Activated naive CD4-positive, alpha-beta T cell treated with anti-CD3 and anti-CD28 coated beads, Interleukin-2, amount 50 U/mL, for 16 hours (primary cell): ENCODE data around the gene AKR1E2.

ENCODE experiments used
- DNase-seq: peaks from one replicate; pipeline ENCODE4 v3.0.0-alpha.2; 2020

Gene AKR1E2

DNA sequence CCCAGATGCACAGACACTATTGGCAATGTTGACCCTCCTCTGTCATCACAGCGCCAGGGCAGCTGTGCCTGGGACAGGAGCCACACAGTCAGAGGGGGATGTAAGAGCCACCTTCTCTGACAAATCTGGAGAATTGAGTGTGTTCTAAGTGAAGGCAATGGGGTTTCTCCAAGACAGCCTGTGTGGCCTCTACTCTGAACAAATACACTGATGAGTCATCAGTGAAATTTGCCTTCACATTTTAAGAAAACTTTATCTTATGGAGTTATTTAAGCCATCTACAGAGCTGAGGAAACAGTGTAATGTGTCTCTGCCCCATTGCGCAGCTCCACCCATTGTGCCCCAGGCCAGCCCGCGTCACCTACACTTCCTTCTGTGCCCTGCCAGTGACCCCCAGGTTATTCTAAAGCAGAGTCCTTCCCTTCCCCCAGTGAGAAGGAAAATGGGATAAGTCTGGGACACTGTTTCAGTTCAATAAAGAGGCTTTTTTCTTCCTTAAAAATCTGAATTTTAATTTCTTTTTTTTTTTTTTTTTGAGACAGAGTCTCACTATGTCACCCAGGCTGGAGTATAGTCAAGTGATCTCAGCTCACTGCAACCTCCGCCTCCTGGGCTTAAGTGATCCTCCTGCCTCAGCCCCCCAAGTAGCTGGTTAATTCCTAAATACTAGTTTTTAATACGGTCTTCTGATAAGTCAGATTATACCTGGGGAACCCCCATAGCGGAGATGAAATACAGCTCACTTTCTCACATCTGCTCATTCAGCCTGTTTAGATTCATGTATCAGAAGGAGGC is 21.8 kb downstream of the AKR1E2 start:
- no peak for DNase-seq

- DNase-seq: no peak
Measured at GRCh38 chr10:4848356-4849041, 22.5 kb downstream of the AKR1E2 start.

DNA sequence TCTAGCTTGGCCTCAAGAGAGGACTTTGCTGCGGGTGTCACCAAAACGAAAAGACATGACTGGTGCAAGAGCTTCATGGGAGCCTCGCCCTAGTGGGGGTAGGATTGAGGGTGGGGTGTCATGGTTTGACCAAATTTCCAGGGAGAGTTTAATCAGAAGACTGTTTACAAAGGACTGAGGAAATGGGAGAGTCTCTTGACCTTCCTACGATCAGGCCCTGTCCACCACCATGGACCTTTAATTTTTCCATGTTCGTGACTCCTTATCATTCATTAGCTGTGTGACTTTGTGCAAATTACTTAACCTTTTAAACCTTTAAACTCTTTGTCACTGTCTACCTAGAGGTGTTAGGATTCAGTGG is 23.0 kb downstream of the AKR1E2 start:
- no peak for DNase-seq

GRCh38 chr10:4849555-4850242 is 23.7 kb downstream of the AKR1E2 start:
- peak; percentile 84 for DNase-seq

DNA sequence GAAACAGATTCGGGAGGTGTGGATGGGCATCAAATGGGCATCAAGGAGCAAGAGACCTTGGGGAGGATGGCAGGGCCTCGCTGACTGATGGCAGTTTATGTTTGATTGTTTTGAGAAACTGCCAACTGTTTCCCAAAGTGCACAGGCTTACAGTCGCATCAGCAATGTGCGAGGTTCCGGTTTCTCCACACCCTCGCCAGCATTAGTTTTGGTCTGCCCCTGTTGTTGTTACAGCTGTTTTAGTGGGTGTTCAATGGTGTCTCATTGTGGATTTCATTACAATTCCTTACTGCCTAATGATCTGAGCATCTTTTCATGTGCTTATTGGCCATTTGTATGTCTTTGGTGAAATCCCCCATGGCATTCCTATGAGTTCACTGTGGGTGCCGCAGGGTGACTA is 24.4 kb downstream of the AKR1E2 start:
- DNase-seq: no peak

DNA sequence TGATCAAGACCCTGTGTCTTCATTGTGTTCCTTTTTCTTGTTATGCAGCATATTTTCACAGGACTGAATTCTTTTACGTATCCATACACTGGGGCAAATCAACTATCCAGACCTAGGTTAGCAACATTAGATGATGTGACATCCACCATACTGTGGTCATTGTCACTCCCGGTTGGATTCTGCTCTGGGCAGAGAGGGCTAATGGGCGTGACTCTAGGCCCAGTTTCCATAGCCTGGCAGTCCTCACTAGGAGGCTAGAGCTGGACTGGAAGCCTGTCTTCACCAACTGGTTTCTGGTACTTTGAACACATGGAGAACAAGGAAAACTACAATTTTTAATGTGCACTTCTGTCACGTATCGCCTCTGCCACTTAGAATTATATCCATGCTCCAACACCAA is 25.2 kb downstream of the AKR1E2 start:
- no peak for DNase-seq

GRCh38 chr10:4851846-4852245 is 25.8 kb downstream of the AKR1E2 start:
- DNase-seq: no peak

GRCh38 chr10:4865945-4866661 is 40.1 kb downstream of the AKR1E2 start:
- DNase-seq: no peak

DNA sequence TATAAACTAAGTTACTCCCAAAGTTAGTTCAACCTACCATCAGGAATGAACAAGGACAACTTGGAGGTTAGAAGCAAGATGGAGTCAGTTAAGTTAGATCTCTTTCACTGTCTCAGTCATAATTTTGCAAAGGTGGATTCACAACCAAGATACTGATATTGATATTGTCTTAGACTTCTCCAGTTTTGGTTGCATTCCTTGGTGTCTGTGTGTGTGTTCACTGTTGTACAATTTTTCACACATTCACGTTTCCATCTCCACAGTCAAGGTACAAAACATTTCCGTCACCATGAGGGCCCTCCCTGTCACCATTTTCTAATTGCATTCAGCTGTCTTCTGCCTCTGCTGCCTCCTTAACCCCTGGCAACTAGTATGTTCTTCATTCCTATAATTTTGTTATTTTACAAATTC is 41.1 kb downstream of the AKR1E2 start:
- DNase-seq: no peak

DNA sequence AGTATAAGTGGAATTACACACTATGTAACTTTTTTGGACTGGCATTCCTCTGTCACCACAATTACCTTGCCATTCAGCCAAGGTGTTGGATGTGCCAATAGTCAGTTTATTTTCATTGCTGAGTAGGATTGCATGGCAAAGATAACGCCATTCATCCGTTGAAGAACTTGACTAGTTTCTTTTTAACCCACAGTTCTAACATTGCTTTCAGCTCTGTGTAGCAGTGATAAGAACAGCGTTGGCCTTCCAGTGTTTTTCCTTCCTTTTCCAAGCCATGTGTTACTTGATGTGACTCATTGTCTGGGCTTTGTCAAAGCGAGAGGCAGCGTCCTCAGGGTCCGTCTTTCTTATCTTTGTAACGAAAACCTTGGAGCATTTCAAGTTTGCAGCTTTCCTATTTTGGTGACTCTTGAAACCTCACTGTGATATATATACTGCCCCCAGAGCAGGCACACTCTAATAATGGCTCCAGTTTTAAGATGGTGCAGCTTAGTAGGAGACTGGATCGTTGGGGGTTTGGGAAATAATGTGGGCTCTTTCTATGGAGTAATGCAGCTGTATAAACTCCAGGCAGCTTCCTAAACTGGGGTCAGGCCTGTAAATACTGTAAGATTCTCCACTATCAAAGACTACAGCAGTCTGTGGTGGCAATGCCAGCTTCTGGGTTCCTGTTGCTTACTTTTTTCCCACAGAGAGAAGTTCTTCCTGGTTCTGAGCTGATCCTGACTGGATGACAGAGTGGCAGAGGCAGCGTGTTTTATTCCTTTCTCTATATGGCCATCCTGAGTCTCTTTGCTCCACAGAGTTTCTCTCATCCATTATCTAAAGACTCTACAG is 41.7 kb downstream of the AKR1E2 start:
- DNase-seq: no peak

- DNase-seq: no peak
Measured at GRCh38 chr10:4868357-4868657, 42.3 kb downstream of the AKR1E2 start.

DNA sequence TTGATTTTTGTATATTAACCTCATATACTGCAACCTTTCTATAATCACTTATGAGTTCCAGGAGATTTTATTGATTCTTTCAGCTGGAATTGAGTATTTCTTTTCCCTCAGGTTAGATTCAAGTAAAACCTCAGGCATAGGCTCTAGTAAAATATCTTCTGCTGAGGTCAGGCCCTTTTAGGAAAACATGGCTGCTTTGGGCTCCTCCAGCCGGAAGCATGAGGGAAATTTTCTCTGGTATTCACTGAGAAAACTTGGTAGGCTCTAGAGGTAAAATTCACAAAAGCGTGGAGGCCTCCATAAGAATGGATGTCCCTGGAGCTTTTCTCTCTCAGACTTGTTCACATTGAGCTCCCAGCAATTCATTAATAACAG is 56.7 kb downstream of the AKR1E2 start:
- no peak for DNase-seq

DNA sequence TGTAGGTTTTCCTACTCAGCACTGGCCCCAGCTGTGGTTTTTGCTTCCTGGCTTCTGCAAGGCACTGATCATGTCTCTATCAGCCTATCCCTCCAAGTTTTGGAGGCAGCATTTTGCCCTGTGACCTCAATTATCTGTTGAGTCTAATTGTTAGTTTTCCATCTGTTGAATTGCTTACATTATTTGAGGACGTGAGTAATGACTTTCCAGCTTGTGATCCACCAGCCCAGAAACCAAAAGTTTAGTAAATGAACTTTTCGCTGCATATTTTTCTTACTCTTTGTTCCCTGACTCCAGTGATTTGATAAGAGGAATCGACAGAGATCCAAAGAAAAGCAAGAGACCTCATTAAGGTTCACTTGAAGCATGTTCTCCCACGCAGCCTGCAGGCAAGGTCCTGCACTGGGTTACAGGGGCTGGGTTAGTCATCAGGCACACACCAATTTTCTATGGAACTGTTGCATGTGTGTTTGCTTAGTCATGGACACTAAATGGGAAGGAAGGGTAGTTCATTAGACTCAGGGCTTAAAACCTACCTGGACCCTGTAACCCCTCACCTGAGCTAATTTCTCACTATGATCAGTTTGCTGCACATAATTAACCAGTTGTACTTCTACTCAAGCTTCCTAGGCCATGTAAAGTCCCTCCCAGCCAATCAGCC is 57.2 kb downstream of the AKR1E2 start:
- DNase-seq: no peak

DNA sequence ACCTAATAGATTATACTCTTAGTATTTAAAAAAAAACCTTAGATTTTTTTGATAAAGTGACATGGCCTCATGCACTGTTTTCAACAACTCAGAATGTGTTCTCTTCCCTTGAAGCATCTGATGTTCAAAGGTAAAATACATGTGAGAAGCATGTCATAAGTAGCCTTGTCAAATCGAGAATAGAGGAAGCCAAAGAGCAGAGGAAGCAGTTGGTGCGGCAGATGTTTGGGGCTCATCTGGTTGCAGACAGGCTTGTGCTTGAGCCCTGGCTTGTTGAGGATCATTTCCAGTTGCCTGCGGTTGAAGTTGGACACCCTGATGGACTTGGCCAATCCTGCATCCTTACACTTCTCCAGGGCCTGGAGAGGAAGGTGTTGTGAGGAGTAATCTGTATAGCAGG is 59.2 kb downstream of the AKR1E2 start:
- DNase-seq: no peak

- DNase-seq: no peak
Measured at GRCh38 chr10:4887501-4887900, 61.5 kb downstream of the AKR1E2 start.

GRCh38 chr10:4888236-4888635 is 62.2 kb downstream of the AKR1E2 start:
- no peak for DNase-seq

DNA sequence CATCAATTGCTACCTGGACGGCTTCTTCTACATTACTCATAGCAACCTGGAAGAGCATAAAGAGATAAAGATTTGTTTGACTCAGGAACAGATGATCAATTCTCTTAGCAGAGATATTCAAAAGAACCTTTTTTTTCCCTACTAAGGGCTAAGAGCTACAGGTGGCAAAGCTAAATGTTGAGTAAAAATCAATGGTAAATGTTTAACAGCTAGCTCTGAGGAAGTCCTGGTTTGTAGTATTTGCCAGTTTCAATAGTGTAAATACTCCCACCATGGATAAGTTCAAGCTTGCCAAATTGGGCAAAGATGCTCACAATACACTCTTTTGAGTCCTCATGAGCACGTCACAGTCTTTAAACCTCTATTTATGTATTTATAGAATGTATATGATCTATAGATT is 64.0 kb downstream of the AKR1E2 start:
- no peak for DNase-seq

- no peak for DNase-seq
Measured at GRCh38 chr10:4892681-4893080, 66.7 kb downstream of the AKR1E2 start.

DNA sequence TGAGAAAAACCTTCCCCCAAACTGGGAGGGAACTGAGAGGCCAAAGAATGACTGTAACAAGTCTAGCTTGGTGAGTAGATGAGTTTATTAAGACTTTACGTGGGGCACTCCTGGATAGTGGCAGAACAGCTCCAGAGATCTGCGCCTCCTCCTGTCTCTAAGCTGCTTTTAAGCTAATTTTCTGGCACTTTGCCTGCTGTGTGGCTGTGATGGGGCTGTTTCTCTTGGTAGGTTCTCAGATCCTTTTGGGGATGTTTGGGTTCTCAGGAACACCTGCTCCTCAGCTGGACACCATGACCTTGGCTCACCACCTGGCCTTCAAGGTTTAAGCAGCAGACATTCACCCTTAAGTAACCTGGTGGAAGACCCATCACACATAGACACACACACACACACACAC is 68.3 kb downstream of the AKR1E2 start:
- no peak for DNase-seq
